B cell (primary cell): Measurements from ENCODE around the gene UBD. TPM values are rescaled to one million over a fixed set of nuclear protein-coding genes. Genes with fewer than 3 reads are reported as not detected.

ENCODE experiments used
- ATAC-seq: fragments of 200-7000 bp; cut with Tn5 transposase; one replicate; pipeline ENCODE4 v1.10.0; 2021; ENCODE audit warnings: low read depth, mild to moderate bottlenecking, moderate number of reproducible peaks, moderate library complexity
- CTCF ChIA-PET: fragments of 350-600 bp; sonication (Branson Sonifier 250); formaldehyde crosslinking; loops from one replicate; lab custom pipeline; 2021; ENCODE audit warnings: antibody characterized with exemption, inconsistent platforms; lab: Charles Lee
- POLR2A ChIA-PET: fragments of 350-600 bp; sonication (Branson Sonifier 250); formaldehyde crosslinking; loops from one replicate; lab custom pipeline; 2021; ENCODE audit warnings: antibody characterized with exemption; lab: Charles Lee
- DNase-seq: peaks from one replicate; pipeline ENCODE4 v3.0.0; 2013
- H2AFZ ChIP-seq: 2 replicates; pipeline ENCODE4 v1.6.1; 2012; ENCODE audit warnings: mild to moderate bottlenecking, low read depth, low read length; ENCODE audit not compliant: insufficient read depth, poor library complexity, severe bottlenecking
- H3K27ac ChIP-seq, 2 donors: 1 replicate in 1 of 2; 2 replicates in 1 of 2; pipeline ENCODE4 v1.5.1; 2012 to 2013; ENCODE audit warnings: low read length in 2 of 2, mild to moderate bottlenecking in 2 of 2, moderate library complexity in 1 of 2
- H3K27me3 ChIP-seq, 4 experiments: fragments of 200-600 bp in 1 of 4; sonication (generic) in 1 of 4; replicated peaks in 1 of 4; 1 replicate in 2 of 4; 2 replicates in 2 of 4; pipeline versions ENCODE4 v1.6.1 to v1.7.0; 2013 to 2016; ENCODE audit warnings: low read length in 3 of 4, mild to moderate bottlenecking in 2 of 4, mixed read lengths in 1 of 4, moderate library complexity in 1 of 4; ENCODE audit not compliant: insufficient read depth in 4 of 4, control insufficient read depth in 3 of 4; ENCODE audit errors: control extremely low read depth in 1 of 4
- H3K36me3 ChIP-seq, 2 experiments: replicated peaks in 1 of 2; 1 replicate in 1 of 2; 2 replicates in 1 of 2; pipeline versions ENCODE4 v1.6.1 to v1.7.1; 2013; ENCODE audit warnings: low read length in 1 of 2; ENCODE audit not compliant: insufficient read depth in 2 of 2, control insufficient read depth in 1 of 2; ENCODE audit errors: control extremely low read depth in 1 of 2, extremely low read depth in 1 of 2
- H3K4me1 ChIP-seq, 2 donors: fragments of 200-600 bp in 1 of 2; sonication (generic) in 1 of 2; 1 replicate in 1 of 2; 2 replicates in 1 of 2; pipeline versions ENCODE4 v1.5.1 to v1.6.1; 2013 to 2017; ENCODE audit warnings: low read length in 2 of 2; ENCODE audit not compliant: control insufficient read depth in 2 of 2, insufficient read depth in 2 of 2
- H3K4me2 ChIP-seq: replicated peaks from 2 replicates; pipeline ENCODE3; 2012; ENCODE audit warnings: mild to moderate bottlenecking, low read depth, low read length; ENCODE audit not compliant: poor library complexity, severe bottlenecking
- H3K4me3 ChIP-seq, 5 experiments: fragments of 200-600 bp in 1 of 5; sonication (generic) in 1 of 5; 1 replicate in 3 of 5; 2 replicates in 2 of 5; pipeline versions ENCODE4 v1.5.1 to v1.7.0; 2011 to 2016; ENCODE audit warnings: low read length in 4 of 5, mild to moderate bottlenecking in 4 of 5, low read depth in 2 of 5, control low read depth in 1 of 5, moderate library complexity in 1 of 5; ENCODE audit not compliant: insufficient read depth in 1 of 5; ENCODE audit errors: control extremely low read depth in 1 of 5, extremely low read depth in 1 of 5
- H3K79me2 ChIP-seq: fragments of 200-600 bp; sonication (generic); one replicate; pipeline ENCODE4 v1.6.0; 2016; ENCODE audit warnings: low read length; ENCODE audit not compliant: control insufficient read depth, insufficient read depth
- H3K9ac ChIP-seq: fragments of 200-600 bp; sonication (generic); 2 replicates; pipeline ENCODE4 v1.6.1; 2017; ENCODE audit warnings: mild to moderate bottlenecking, low read length, moderate library complexity
- H3K9me3 ChIP-seq, 3 donors: one replicate each; pipeline versions ENCODE4 v1.6.1 to v1.7.1; 2013; ENCODE audit warnings: low read length in 2 of 3; ENCODE audit not compliant: control insufficient read depth in 2 of 3, insufficient read depth in 1 of 3; ENCODE audit errors: control extremely low read depth in 1 of 3
- H4K20me1 ChIP-seq: 2 replicates; pipeline ENCODE4 v1.6.0; 2012; ENCODE audit warnings: mild to moderate bottlenecking, low read length; ENCODE audit not compliant: insufficient read depth, control insufficient read depth, poor library complexity, severe bottlenecking
- H3K27ac Mint-ChIP-seq: one replicate; pipeline ENCODE4 v1.8.0; 2021; ENCODE audit warnings: mixed read lengths
- H3K27me3 Mint-ChIP-seq: one replicate; pipeline ENCODE4 v1.8.0; 2021; ENCODE audit warnings: mixed read lengths
- H3K4me1 Mint-ChIP-seq: one replicate; pipeline ENCODE4 v1.8.0; 2021; ENCODE audit warnings: mixed read lengths
- H3K4me3 Mint-ChIP-seq: one replicate; pipeline ENCODE4 v1.8.0; 2021; ENCODE audit warnings: mixed read lengths
- H3K9me3 Mint-ChIP-seq: one replicate; pipeline ENCODE4 v1.8.0; 2022; ENCODE audit warnings: mixed read lengths; ENCODE audit not compliant: insufficient read depth
- CTCF ChIP-seq: fragments of 200-600 bp; IDR thresholded peaks from one replicate; pipeline ENCODE4 v1.8.0; 2022; ENCODE audit warnings: antibody characterized with exemption, mild to moderate bottlenecking
- EZH2 ChIP-seq: IDR thresholded peaks from 2 replicates; pipeline ENCODE4 v1.6.1; 2012; ENCODE audit warnings: borderline replicate concordance, low read depth, mild to moderate bottlenecking, moderate library complexity, low read length; ENCODE audit not compliant: insufficient read depth, poor library complexity, severe bottlenecking
- WGBS: methylation state at CpG from one replicate; pipeline ENCODE4 v1.1.5; 2013; ENCODE audit warnings: missing lambda C conversion rate; ENCODE audit not compliant: insufficient coverage; 5-methylcytosine and 5-hydroxymethylcytosine counted together
- intact Hi-C: fragments of 100-400 bp; cut with micrococcal nuclease; formaldehyde crosslinking; loops from one replicate; pipeline ENCODE4 v1.10.0; 2022
- polyA plus RNA-seq: library from polyadenylated mRNA; depleted of rRNA; stranded (reverse); fragments of >200 nt; gene quantifications from 2 replicates; pipeline ENCODE4 v1.2.3, GENCODE V29; 2012
- total RNA-seq, 2 donors: library from RNA; stranded (reverse); fragments of 120-200 nt in 1 of 2; gene quantifications; 1 replicate in 1 of 2; 2 replicates in 1 of 2; pipeline versions ENCODE4 v1.2.3 to v1.2.4, GENCODE V29; 2013 to 2022

UBD gene
- total and polyA plus RNA-seq, 2 donors (not counting 1 experiment from before 2014, with no cell fraction given) = not detected

DNA sequence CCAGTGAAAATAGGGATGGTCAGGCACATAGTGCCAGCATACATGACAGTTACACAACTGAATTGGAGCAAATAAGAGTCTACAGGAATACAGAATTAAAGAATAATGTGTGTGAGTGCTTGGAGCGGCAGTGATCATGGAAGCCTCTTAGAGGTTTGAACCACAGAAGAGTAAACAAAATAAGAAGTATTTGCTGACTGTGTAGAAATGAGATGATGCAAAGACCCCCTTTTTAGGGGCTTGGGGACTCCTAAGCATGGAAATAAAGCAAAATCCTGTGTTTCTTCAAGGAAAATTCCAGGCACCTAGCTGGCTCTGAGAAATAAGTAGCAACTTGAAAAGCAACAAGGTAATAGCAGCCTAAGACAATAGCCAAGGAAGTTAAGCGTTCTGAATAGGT lies 32.1 kb upstream of the UBD start:
- H3K27me3 ChIP-seq = peaks cover 0 to 3% (median 0%) of the 10 kb centered on the region in 4 experiments
- H3K4me2 ChIP-seq = no peak overlapping the region
- WGBS = 100% methylated on average over 1 of the region's 2 CpGs
- POLR2A ChIA-PET = no interaction called here
- H3K36me3 ChIP-seq = no peaks in the 10 kb centered on the region
- H3K79me2 ChIP-seq = no peaks in the 10 kb centered on the region
- CTCF ChIA-PET = interaction anchor here (0.6 kb wide), 1 partner anchor 1777 kb away, joined by 3 read pairs; no protein-coding TSS in a partner anchor
- no peak for TF ChIP-seq CTCF
- TF ChIP-seq EZH2 = no peak
- no peak overlapping the region for H3K27ac Mint-ChIP-seq
- H4K20me1 ChIP-seq = no peaks in the 10 kb centered on the region
- peaks cover 0 to 5% of the 10 kb centered on the region in 2 donors for H3K4me1 ChIP-seq
- no peak overlapping the region for H3K27ac ChIP-seq
- no peaks in the 10 kb centered on the region for H3K9me3 Mint-ChIP-seq
- no peak overlapping the region for H3K9ac ChIP-seq
- H3K4me3 ChIP-seq = no peak overlapping the region
- no peak for ATAC-seq
- intact Hi-C loops = no loop called here
- H3K4me1 Mint-ChIP-seq = peaks cover 2% of the 10 kb centered on the region
- H3K27me3 Mint-ChIP-seq = peaks cover 26% of the 10 kb centered on the region
- no peak for DNase-seq
- H2AFZ ChIP-seq = no peak overlapping the region
- no peaks in the 10 kb centered on the region for H3K9me3 ChIP-seq
- no peak overlapping the region for H3K4me3 Mint-ChIP-seq

DNA sequence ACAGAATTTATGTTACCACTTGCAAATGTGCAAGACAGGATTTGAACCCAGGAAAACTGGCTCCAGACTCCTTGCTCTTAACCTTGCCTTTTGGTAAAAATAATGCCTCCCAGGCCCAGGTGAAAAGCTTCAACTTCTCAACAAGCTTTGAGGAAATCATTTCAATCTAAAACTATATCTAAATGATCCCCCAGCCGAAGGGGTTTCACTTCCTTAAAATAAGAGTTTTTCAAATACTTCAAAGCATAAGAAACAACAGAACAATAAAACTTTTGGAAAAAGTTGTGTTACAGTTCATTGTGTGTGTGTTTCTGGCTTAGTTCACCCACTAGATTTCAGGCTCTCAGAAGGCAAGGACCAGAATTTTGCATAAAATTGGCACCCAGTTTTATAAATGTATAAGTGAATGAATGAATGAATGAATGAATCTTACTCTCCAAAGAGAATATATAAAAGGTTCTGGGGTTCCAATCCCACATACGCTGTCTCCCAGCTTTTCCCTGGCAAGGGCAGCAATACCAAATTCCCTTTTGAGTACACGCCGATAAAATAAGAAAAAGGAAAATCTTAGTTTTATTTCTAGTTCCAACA lies 30.8 kb upstream of the UBD start:
- no peak overlapping the region for H3K4me2 ChIP-seq
- peaks cover 0 to 5% of the 10 kb centered on the region in 2 donors for H3K4me1 ChIP-seq
- ChIA-PET CTCF (interaction anchor here (0.7 to 3.1 kb wide), 8 partner anchors 11 to 903 kb away, joined by 3 to 15 read pairs (median 5); no protein-coding TSS in a partner anchor), POLR2A (no interaction called here)
- H3K79me2 ChIP-seq = no peaks in the 10 kb centered on the region
- no CpG with 5 or more reads among the region's 4 CpGs for WGBS
- no peak overlapping the region for H3K27ac Mint-ChIP-seq
- no peak overlapping the region for H2AFZ ChIP-seq
- H3K9ac ChIP-seq = no peak overlapping the region
- ATAC-seq = no peak
- peaks cover 2% of the 10 kb centered on the region for H3K4me1 Mint-ChIP-seq
- H3K27ac ChIP-seq = no peak overlapping the region
- no peak overlapping the region for H3K4me3 ChIP-seq
- H3K9me3 Mint-ChIP-seq = no peaks in the 10 kb centered on the region
- H3K27me3 Mint-ChIP-seq = peaks cover 33% of the 10 kb centered on the region
- H3K9me3 ChIP-seq = no peaks in the 10 kb centered on the region
- no peaks in the 10 kb centered on the region for H4K20me1 ChIP-seq
- H3K36me3 ChIP-seq = no peaks in the 10 kb centered on the region
- H3K27me3 ChIP-seq = peaks cover 0 to 3% (median 0%) of the 10 kb centered on the region in 4 experiments
- intact Hi-C loops = no loop called here
- TF ChIP-seq EZH2 = no peak
- no peak for TF ChIP-seq CTCF
- H3K4me3 Mint-ChIP-seq = no peak overlapping the region
- DNase-seq = no peak
